Measurements from ENCODE around the gene SPATA25. TPM values are rescaled to one million over a fixed set of nuclear protein-coding genes. Genes with fewer than 3 reads are reported as not detected.

Gene SPATA25
- total RNA-seq, 1 experiment from 2014 or later = 10.4 TPM

DNA sequence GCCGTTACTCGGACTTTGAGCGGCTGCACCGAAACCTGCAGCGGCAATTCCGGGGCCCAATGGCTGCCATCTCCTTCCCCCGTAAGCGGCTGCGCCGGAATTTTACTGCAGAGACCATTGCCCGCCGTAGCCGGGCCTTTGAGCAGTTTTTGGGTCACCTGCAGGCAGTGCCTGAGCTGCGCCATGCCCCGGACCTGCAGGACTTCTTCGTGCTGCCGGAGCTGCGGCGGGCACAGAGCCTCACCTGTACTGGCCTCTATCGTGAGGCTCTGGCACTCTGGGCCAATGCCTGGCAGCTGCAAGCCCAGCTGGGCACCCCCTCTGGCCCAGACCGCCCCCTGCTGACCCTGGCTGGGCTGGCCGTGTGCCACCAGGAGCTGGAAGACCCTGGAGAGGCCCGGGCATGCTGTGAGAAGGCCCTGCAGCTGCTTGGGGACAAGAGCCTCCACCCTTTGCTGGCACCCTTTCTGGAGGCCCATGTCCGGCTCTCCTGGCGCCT lies 46.7 kb downstream of the SPATA25 start:
- DNase-seq (ENCODE audit: low spot score) = no peak

DNA sequence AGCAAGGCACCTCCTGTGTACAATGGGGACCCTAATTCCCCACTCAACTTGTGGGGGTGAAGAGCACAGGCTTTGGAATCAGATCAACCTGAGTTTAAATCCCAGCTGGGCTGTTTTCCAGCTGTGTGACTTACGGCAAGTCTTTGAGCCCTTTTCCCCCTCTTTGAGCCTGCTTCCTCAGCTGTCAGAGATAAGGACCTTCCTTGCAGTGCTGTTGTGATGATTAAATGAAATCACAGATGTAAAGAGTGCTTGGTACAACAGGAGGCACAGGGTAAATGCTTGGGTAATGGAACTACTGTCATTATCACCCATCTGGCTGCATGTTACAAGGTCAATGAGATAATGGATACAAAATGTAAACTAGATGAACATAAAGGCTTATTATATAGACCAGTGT lies 50.6 kb downstream of the SPATA25 start:
- DNase-seq (ENCODE audit: low spot score) = no peak

Other genes with a start within 250 kb of the SPATA25 start
- not detected in 2 replicates for gene WFDC11, start 217.4 kb downstream of the SPATA25 start, total RNA-seq (2014; rRNA removed; shearing (Covaris generic))
- not detected in 2 replicates for gene WFDC13, start 185.6 kb downstream of the SPATA25 start, total RNA-seq (2014; rRNA removed; shearing (Covaris generic))
- gene WFDC10B, start 182.6 kb downstream of the SPATA25 start, total RNA-seq (2014; rRNA removed; shearing (Covaris generic)) = not detected in 2 replicates
- not detected in 2 replicates for gene SPINT4, start 165.3 kb downstream of the SPATA25 start, total RNA-seq (2014; rRNA removed; shearing (Covaris generic))
- gene WFDC3, start 95.7 kb downstream of the SPATA25 start, total RNA-seq (2014; rRNA removed; shearing (Covaris generic)) = not detected in 2 replicates
- gene DNTTIP1, start 95.7 kb downstream of the SPATA25 start, total RNA-seq (2014; rRNA removed; shearing (Covaris generic)) = 26.2 and 33.2 TPM in 2 replicates
- gene UBE2C, start 75.0 kb downstream of the SPATA25 start, total RNA-seq (2014; rRNA removed; shearing (Covaris generic)) = 284 and 289 TPM in 2 replicates
- 0.15 and 0.18 TPM in 2 replicates for gene TNNC2, start 60.3 kb downstream of the SPATA25 start, total RNA-seq (2014; rRNA removed; shearing (Covaris generic))
- 30.8 and 31.2 TPM in 2 replicates for gene SNX21, start 53.8 kb downstream of the SPATA25 start, total RNA-seq (2014; rRNA removed; shearing (Covaris generic))
- gene ACOT8, start 30.2 kb downstream of the SPATA25 start, total RNA-seq (2014; rRNA removed; shearing (Covaris generic)) = 93.1 and 95.4 TPM in 2 replicates
- gene ZSWIM3, start 30.0 kb downstream of the SPATA25 start, total RNA-seq (2014; rRNA removed; shearing (Covaris generic)) = 2.3 and 2.9 TPM in 2 replicates
- gene ZSWIM1, start 6.4 kb downstream of the SPATA25 start, total RNA-seq (2014; rRNA removed; shearing (Covaris generic)) = 16.1 and 20.2 TPM in 2 replicates
- gene NEURL2, start 3.6 kb upstream of the SPATA25 start, total RNA-seq (2014; rRNA removed; shearing (Covaris generic)) = 8.9 and 11.4 TPM in 2 replicates
- gene CTSA, start 3.7 kb upstream of the SPATA25 start, total RNA-seq (2014; rRNA removed; shearing (Covaris generic)) = 151 and 162 TPM in 2 replicates
- gene PLTP, start 24.5 kb upstream of the SPATA25 start, total RNA-seq (2014; rRNA removed; shearing (Covaris generic)) = 1.0 and 2.1 TPM in 2 replicates
- gene PCIF1, start 47.1 kb upstream of the SPATA25 start, total RNA-seq (2014; rRNA removed; shearing (Covaris generic)) = 25.5 and 31.7 TPM in 2 replicates
- 39.2 and 44.8 TPM in 2 replicates for gene ZNF335, start 84.6 kb upstream of the SPATA25 start, total RNA-seq (2014; rRNA removed; shearing (Covaris generic))
- not detected in 2 replicates for gene MMP9, start 121.3 kb upstream of the SPATA25 start, total RNA-seq (2014; rRNA removed; shearing (Covaris generic))
- gene SLC12A5, start 141.6 kb upstream of the SPATA25 start, total RNA-seq (2014; rRNA removed; shearing (Covaris generic)) = not detected in 2 replicates
- gene NCOA5, start 202.3 kb upstream of the SPATA25 start, total RNA-seq (2014; rRNA removed; shearing (Covaris generic)) = 20.3 and 21.0 TPM in 2 replicates
- not detected in 2 replicates for gene CD40, start 230.7 kb upstream of the SPATA25 start, total RNA-seq (2014; rRNA removed; shearing (Covaris generic))

Data from HT-29 (cell line).